NCI-H1417 (cell line): ENCODE results near the gene IER2.
"Not testable (repeated sequence)": the region's sequence is repeated elsewhere in the genome, so short reads cannot be mapped to it uniquely, and the experiment has no call there.

ENCODE experiments used
- DNase-seq, 3 experiments: peaks; one replicate each; lab custom pipeline; 2025; lab: John Stamatoyannopoulos, UW

IER2 gene

GRCh38 chr19:13138916-13139198, 11.4 kb upstream of the IER2 start:
- no peak for DNase-seq

- DNase-seq: no peak
Measured at GRCh38 chr19:13139633-13140311, 10.4 kb upstream of the IER2 start.

DNA sequence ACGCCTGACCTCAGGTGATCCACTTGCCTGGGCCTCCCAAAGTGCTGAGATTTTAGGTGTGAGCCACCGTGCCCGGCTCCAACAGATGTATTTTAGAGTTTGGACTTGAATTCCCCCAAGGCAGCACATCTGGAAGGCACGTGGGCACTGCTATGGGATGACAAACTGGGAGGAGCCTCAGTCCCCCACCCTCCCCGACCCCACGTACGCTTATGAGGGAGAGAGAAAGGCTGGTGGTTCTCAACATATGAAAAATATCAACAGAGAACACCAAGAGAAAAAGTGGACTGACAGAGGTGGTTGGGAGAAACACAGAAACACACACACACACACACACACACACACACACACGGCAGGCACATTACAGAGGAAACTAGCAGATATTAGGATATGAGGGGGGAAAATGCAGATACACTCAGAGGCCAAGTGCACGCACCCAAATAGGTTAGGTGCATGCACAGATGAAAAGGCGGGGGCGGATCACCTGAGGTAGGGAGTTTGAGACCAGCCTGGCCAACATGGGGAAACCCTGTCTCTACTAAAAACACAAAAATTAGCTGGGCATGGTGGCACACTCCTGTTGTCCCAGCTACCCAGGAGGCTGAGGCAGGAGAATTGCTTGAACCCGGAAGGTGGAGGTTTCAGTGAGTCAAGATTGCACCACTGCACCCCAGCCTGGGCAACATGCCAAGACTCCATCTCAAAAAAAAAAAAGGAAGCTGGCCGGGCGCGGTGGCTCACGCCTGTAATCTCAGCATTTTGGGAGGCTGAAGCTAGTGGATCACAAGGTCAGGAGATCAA, 3.2 kb upstream of the IER2 start:
- no peak for DNase-seq

DNA sequence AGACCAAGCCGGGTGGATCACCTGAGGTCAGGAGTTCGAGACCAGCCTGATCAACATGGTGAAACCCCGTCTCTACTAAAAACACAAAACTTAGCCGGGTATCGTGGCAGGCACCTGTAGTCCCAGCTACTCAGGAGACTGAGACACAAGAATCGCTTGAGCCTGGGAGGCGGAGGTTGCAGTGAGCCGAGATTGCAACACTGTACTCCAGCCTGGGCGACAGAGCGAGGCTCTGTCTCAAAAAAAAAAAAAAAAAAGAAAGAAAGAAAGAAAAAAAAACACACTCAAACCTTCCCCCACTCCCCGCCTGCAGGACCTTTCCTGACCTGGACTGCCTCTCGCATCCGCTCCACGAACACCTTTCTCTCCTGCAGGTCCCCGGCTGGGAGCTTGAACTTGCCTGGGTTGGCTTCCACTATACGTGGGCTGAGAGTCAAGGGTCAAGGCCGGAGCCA, 1.0 kb upstream of the IER2 start:
- DNase-seq: not testable (repeated sequence)

GRCh38 chr19:13149628-13150186, 504 bp upstream of the IER2 start:
- peak; percentile 15 to 86 (median 83) for DNase-seq

- DNase-seq: peak in 1 of 3 experiments; percentile 59
Measured at GRCh38 chr19:13150931-13151604, 857 bp downstream of the IER2 start.

GRCh38 chr19:13151605-13152355, 1.6 kb downstream of the IER2 start:
- peak; percentile 89 to 99 (median 98) for DNase-seq

DNA sequence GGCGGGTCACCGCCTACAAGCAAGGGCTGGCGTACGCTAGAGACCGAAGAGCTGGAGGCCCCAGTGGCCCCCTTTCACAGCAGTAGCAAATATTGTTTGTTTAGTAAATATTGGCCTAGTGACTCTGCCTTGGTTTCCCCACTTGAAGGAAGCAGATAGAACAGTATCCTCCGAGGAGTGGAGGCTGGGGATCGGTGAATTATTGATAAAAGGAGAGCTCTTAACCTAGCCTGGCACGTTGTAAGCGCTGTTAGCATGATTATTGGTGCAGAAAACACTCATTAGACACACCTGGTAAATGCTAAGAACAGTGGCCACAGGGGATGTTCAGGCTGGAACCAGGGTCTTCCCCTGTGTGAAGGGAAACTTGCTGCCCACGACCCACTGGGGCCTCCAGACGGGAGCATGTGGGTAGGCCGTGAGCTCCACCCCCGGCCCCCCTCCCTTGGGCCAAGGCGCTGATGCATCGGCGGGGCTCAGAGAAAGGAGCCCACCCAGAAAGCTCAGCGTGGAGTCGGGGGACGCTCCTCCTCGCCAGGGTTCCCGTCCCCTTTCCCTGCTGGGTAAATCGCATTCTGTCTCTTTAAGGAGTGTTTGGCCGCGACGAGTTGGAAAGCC, 2.3 kb downstream of the IER2 start:
- DNase-seq: no peak

DNA sequence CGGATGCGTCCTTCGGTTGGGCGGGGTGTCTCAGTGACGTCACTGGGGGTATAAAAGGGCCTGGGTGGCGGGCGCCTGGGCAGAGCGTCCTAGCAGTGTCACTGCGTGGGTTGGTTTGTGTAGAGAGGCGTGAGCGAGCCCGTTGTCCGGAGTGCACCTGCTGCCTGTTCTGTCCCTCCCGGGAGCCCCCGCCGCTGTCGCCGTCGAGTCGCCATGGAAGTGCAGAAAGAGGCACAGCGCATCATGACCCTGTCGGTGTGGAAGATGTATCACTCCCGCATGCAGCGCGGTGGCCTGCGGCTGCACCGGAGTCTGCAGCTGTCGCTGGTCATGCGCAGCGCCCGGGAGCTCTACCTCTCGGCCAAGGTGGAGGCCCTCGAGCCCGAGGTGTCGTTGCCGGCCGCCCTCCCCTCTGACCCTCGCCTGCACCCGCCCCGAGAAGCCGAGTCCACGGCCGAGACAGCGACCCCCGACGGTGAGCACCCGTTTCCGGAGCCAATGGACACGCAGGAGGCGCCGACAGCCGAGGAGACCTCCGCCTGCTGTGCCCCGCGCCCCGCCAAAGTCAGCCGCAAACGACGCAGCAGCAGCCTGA, 2.9 kb downstream of the IER2 start:
- DNase-seq: peak; percentile 90 to 99 (median 98)

DNA sequence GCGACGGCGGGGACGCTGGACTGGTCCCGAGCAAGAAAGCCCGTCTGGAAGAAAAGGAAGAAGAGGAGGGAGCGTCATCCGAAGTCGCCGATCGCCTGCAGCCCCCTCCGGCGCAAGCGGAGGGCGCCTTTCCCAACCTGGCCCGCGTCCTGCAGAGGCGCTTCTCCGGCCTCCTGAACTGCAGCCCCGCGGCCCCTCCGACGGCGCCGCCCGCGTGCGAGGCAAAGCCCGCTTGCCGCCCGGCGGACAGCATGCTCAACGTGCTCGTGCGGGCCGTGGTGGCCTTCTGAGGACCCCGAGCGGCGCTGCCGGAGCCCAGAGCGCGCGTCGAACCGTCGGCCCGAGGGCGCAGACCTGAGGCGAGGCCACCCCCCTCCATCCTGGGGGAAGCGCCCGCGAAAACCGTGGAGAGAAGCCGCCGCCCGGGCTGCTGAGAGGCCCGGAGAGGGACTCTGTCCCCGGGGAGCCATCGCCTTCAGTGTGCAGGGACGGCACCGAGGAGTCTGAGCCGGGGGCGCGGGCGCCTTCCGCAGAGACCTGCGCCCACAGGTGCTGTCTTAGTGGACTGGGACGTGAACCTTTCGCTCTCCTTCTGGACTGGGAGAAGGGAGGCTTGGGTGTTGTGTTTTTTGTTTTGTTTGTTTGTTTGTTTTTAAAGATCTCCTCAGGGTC, 3.5 kb downstream of the IER2 start:
- peak; percentile 30 to 82 (median 81) for DNase-seq

DNA sequence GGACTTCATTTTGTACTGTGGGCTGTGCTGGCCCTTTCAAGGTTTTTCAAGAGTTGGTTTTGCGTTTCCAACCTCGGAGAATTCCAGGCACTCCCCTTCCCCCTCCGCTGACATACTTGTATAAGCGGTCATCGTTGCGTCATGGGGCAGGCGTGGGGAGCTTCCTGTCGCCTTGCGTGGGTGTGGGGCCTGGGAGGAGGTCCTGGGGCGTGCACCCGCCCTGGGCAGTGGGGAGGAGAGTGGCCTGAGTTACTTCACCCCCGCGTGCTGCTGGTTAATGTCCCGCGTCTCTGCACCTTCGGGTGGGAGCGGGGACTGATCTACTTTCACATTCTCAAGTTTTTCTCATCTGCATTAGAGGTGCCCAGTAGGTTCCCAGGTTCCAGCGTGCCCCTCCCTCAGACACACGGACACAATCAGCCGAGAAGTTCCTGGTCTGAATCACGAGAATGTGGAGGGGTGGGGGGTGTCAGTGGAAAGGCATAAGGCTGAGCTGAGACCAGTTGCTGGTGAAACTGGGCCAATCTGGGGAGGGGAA, 4.1 kb downstream of the IER2 start:
- peak in 2 of 3 experiments; percentile 80 to 85 for DNase-seq

GRCh38 chr19:13154911-13155471, 4.8 kb downstream of the IER2 start:
- DNase-seq: peak; percentile 10 to 93 (median 90)

- peak; percentile 48 to 93 (median 91) for DNase-seq
Measured at GRCh38 chr19:13155472-13156359, 5.5 kb downstream of the IER2 start.

DNA sequence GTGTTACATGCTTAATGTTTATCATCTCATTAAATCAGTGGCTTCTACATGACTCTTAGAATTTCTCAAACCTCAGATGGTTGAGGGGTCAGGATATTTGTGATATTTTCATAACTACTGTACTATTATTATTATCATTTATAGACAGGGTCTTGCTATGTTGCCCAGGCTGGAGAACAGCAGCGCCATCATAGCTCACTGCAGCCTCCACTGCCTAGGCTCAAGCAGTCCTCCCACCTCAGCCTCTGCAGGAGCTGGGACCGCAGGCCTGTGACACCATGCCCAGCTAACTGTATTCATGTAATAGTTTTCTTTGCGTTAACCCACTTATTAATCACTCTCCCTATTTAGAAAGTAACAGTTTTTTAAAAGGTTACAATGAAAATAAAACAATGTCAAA, 9.5 kb downstream of the IER2 start:
- no peak for DNase-seq

GRCh38 chr19:13160557-13160956, 10.3 kb downstream of the IER2 start:
- no peak for DNase-seq

GRCh38 chr19:13162724-13163608, 12.8 kb downstream of the IER2 start:
- peak; percentile 63 to 98 (median 96) for DNase-seq

DNA sequence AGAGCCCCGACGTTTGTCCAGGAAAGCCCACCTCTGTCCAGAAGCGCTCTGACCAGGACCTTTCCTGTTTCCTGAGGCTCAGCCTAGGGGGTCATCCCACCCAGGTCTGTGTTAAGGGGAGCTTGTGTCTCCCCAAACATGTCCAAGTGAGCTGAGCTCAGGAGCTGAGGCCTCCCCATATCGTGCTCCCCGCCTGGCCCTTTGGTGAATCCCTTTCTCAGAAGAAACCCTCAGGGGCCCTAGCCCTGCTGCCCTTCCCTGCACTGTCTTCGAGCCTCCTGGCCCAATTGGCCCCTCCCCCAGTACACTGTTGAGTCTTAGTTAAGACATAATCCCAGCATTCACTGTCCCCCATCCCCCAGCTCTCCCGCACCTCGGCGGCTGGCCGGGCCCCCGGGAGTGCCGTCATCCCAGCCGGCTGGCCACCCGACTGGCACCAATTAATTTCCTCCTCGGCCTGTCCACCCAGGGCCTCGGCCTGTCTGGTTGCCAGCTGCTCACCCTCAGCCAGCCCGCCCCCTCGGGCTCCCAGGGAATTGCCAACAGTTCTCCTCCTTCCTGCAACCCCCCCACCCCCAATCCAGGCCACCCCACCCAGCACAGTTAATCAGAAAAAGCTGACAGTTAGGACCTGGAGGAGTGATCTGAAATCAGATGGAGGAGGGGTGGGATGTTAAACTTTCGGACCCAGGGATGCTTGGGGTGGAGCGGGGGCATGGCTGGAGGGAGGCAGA, 13.6 kb downstream of the IER2 start:
- peak in 2 of 3 experiments; percentile 91 to 92 for DNase-seq
